HL-60 (cell line): ENCODE results near the gene TSTD2.
A peak's percentile ranks its signal among the peaks of the same experiment; 100 is the strongest.

Experiments used
- DNase-seq, 2 experiments: peaks; one replicate each; pipeline ENCODE4 v3.0.0-alpha.2; 2010 to 2020; ENCODE audit warnings: low read depth in 1 of 2, low spot score in 1 of 2
- H3K27ac ChIP-seq: fragments of 250-450 bp; sonication (Bioruptor Pico); replicated peaks from 2 replicates; pipeline ENCODE4 v1.5.1; 2020; ENCODE audit warnings: mild to moderate bottlenecking, moderate library complexity
- H3K27me3 ChIP-seq: fragments of 250-450 bp; sonication (Bioruptor Pico); 2 replicates; pipeline ENCODE4 v1.5.1; 2021; ENCODE audit warnings: mild to moderate bottlenecking, moderate library complexity; ENCODE audit not compliant: insufficient read depth, poor library complexity, severe bottlenecking
- H3K4me3 ChIP-seq: replicated peaks from 2 replicates; pipeline ENCODE4 v1.5.1; 2011; ENCODE audit warnings: mild to moderate bottlenecking, control low read depth, low read length; ENCODE audit not compliant: insufficient read depth
- GABPA ChIP-seq: IDR thresholded peaks from 2 replicates; pipeline ENCODE4 v1.6.1; 2012; ENCODE audit warnings: low read depth
- POLR2AphosphoS5 ChIP-seq: IDR thresholded peaks from 2 replicates; pipeline ENCODE4 v1.6.1; 2012; ENCODE audit warnings: low read depth
- SPI1 ChIP-seq: IDR thresholded peaks from 2 replicates; pipeline ENCODE4 v1.6.1; 2012; ENCODE audit warnings: low read depth, mild to moderate bottlenecking, borderline replicate concordance
- TF ChIP-seq, protein P1 (sequence below): IDR thresholded peaks from one replicate; pipeline ENCODE4 v1.5.1; 2011; ENCODE audit warnings: low read length, control low read depth, inconsistent platforms; ENCODE audit not compliant: insufficient read depth
- TF ChIP-seq, protein P2 (sequence below): IDR thresholded peaks from 2 replicates; pipeline ENCODE4 v1.6.1; 2012; ENCODE audit warnings: low read depth; ENCODE audit not compliant: insufficient replicate concordance

The TSTD2 gene

DNA sequence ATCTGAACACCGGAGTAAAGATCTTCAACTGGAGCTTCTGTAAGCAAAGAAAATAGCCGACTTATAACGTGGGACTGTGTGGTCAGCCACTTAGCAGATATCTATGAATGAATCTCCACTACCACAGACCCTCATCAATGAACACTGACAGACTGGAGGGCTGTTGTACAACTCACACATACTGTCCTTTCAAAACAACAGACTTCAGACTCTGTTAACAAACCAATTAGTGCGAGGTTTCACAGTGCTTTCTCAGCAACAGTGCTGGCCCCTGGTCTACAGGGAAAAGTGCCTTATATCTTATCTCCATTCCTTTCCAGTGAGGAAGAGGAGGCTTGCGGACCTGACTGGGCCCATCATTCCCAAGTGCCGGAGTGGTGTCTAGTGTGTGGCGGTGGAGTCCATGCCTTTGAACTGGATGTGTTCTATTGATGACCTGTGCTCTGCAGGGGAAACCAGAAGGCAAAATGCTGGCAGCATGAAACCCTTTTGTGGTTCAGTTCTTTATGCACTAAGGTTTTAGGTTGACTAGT, 33.8 kb downstream of the TSTD2 start:
- no peaks in the 10 kb centered on the region for H3K27me3 ChIP-seq
- no peak overlapping the region for H3K4me3 ChIP-seq
- H3K27ac ChIP-seq = no peak overlapping the region
- DNase-seq = no peak
- no peak for TF ChIP-seq SPI1
- TF ChIP-seq, protein P1, sequence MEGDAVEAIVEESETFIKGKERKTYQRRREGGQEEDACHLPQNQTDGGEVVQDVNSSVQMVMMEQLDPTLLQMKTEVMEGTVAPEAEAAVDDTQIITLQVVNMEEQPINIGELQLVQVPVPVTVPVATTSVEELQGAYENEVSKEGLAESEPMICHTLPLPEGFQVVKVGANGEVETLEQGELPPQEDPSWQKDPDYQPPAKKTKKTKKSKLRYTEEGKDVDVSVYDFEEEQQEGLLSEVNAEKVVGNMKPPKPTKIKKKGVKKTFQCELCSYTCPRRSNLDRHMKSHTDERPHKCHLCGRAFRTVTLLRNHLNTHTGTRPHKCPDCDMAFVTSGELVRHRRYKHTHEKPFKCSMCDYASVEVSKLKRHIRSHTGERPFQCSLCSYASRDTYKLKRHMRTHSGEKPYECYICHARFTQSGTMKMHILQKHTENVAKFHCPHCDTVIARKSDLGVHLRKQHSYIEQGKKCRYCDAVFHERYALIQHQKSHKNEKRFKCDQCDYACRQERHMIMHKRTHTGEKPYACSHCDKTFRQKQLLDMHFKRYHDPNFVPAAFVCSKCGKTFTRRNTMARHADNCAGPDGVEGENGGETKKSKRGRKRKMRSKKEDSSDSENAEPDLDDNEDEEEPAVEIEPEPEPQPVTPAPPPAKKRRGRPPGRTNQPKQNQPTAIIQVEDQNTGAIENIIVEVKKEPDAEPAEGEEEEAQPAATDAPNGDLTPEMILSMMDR = no peak
- TF ChIP-seq, protein P2, sequence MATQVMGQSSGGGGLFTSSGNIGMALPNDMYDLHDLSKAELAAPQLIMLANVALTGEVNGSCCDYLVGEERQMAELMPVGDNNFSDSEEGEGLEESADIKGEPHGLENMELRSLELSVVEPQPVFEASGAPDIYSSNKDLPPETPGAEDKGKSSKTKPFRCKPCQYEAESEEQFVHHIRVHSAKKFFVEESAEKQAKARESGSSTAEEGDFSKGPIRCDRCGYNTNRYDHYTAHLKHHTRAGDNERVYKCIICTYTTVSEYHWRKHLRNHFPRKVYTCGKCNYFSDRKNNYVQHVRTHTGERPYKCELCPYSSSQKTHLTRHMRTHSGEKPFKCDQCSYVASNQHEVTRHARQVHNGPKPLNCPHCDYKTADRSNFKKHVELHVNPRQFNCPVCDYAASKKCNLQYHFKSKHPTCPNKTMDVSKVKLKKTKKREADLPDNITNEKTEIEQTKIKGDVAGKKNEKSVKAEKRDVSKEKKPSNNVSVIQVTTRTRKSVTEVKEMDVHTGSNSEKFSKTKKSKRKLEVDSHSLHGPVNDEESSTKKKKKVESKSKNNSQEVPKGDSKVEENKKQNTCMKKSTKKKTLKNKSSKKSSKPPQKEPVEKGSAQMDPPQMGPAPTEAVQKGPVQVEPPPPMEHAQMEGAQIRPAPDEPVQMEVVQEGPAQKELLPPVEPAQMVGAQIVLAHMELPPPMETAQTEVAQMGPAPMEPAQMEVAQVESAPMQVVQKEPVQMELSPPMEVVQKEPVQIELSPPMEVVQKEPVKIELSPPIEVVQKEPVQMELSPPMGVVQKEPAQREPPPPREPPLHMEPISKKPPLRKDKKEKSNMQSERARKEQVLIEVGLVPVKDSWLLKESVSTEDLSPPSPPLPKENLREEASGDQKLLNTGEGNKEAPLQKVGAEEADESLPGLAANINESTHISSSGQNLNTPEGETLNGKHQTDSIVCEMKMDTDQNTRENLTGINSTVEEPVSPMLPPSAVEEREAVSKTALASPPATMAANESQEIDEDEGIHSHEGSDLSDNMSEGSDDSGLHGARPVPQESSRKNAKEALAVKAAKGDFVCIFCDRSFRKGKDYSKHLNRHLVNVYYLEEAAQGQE = no peak
- TF ChIP-seq GABPA = no peak
- no peak for TF ChIP-seq POLR2AphosphoS5

DNA sequence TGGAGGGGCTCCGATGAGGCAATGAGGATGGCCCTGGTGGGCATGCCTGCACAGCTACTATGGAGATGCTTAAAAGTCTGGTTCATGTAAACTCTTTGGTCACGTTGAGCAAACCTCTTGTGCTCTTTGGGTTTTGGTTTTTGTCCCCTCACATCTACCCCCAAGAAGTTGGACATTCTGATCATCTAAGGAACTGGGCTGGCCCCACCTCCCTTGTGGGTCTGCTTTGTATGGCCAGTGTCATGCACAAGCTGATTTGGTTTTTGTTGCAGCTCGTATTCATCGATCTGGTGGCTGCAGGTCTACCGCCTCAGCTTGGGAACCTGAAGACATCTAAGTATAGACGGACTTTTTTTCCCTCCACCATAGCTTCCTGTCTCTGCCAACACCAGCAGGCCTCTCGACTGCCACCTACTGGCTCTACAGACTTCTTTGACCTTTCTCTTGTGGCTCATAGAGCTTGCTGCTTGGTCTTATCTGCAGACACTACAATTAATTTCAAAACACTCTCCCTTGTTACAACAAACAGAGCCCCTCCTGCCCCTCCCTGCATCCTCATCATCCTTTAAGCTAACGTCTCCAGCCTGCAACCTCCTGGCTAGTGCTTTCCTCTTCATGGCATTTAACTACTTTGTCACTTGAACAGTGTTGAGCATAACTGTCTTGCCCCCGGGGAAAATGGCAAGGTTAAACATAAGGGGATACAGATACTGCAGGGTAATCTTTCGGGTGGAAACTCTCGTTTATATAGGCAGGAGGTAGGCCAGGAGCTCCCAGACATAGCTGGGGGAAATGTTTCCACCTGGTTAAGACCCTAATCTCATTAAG, 34.5 kb downstream of the TSTD2 start:
- no peaks in the 10 kb centered on the region for H3K27me3 ChIP-seq
- DNase-seq = peak; percentile 55 to 82
- TF ChIP-seq, protein P2 = no peak
- TF ChIP-seq, protein P1 = peak; percentile 91
- H3K27ac ChIP-seq = no peak overlapping the region
- H3K4me3 ChIP-seq = no peak overlapping the region

DNA sequence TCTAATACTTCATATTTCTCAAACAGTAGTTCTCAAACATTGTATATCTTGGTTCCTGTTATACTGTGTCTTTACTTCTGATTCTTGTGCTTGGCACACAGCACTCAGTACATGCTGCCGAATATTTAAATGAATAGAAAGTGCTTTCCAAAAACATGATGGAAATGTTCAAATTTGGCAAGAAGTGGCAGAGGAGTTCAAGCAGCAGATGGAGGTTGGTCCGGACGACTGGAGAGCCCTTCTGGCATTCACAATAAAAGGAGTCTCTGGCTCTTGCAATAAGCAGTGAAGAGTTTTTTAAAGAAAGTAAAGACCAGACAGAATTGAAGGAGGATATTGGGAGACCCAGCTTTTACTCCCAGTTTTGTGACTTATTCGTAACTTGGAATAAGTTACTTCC, 36.3 kb downstream of the TSTD2 start:
- Histone ChIP-seq H3K27ac (no peak overlapping the region), H3K4me3 (no peak overlapping the region), H3K27me3 (no peaks in the 10 kb centered on the region)
- DNase-seq = no peak
- TF ChIP-seq GABPA = no peak
- TF ChIP-seq POLR2AphosphoS5 = no peak
- TF ChIP-seq SPI1 = no peak
- TF ChIP-seq, protein P2 = no peak
- TF ChIP-seq, protein P1 = no peak
